Right cardiac atrium (tissue), 5 donors: ENCODE measurements around the gene IYD. TPM values are rescaled to one million over a fixed set of nuclear protein-coding genes. Genes with fewer than 3 reads are reported as not detected.
"Not testable (repeated sequence)": the region's sequence is repeated elsewhere in the genome, so short reads cannot be mapped to it uniquely, and the experiment has no call there.

Experiments used
- ATAC-seq, 2 donors: fragments of 200-7000 bp; cut with Tn5 transposase; one replicate each; pipeline versions ENCODE4 v1.8.0 to v1.9.1; 2020; ENCODE audit warnings: moderate library complexity in 2 of 2, mild to moderate bottlenecking in 1 of 2
- DNase-seq, 3 donors: peaks; one replicate each; pipeline ENCODE4 v3.0.0-alpha.2; 2020
- H3K27ac ChIP-seq: one replicate; pipeline ENCODE4 v1.5.1; 2013; ENCODE audit warnings: mild to moderate bottlenecking, low read length, control low read depth, moderate library complexity
- H3K27me3 ChIP-seq: one replicate; pipeline ENCODE4 v1.6.1; 2013; ENCODE audit not compliant: control insufficient read depth, insufficient read depth
- H3K4me1 ChIP-seq: one replicate; pipeline ENCODE4 v1.6.1; 2013; ENCODE audit warnings: low read length; ENCODE audit not compliant: control insufficient read depth, insufficient read depth
- H3K4me3 ChIP-seq: one replicate; pipeline ENCODE4 v1.5.1; 2013; ENCODE audit warnings: low read length, control low read depth
- H3K9me3 ChIP-seq: one replicate; pipeline ENCODE4 v1.6.1; 2013; ENCODE audit warnings: low read length; ENCODE audit not compliant: control insufficient read depth
- WGBS: extraction: QIAGEN DNeasy Blood & Tissue Kit; methylation state at CpG from one replicate; pipeline ENCODE4 v1.1.7; 2013; 5-methylcytosine and 5-hydroxymethylcytosine counted together
- intact Hi-C, 4 donors: fragments of 100-400 bp; cut with DNase I; formaldehyde crosslinking; loops; one replicate each; pipeline versions ENCODE4 v1.11.0 to v1.14.0; 2022 to 2023
- polyA plus RNA-seq: library from polyadenylated mRNA; stranded (reverse); fragments of 200-250 nt; gene quantifications from one replicate; pipeline ENCODE4 v1.2.3, GENCODE V29; 2013
- total RNA-seq, 4 donors: library from RNA; stranded (reverse); fragmentation: NEBNext Ultra II Directional; extraction: Animal tissue kit (Norgen Biotek cat#: 25700); gene quantifications; one replicate each; pipeline ENCODE4 v1.2.1, GENCODE V29; 2021
- donor health status: healthy with polysubstance abuse.
- donor health status: DM: no; HTN: yes; CAD: no.
- donor health status: DM: no; HTN: no; CAD: no.
- donor health status: DM: no; HTN: yes; CAD: no; lungs with severe emphysema.
- donor health status: DM: yes; HTN: yes; CAD: no.

IYD gene
- total and polyA plus RNA-seq, 5 donors, result not detected

- WGBS, result 56% methylated on average over 5 of the region's 5 CpGs
- H3K27ac ChIP-seq, ATAC-seq, H3K27me3 ChIP-seq, intact Hi-C loops, DNase-seq, H3K9me3 ChIP-seq, H3K4me3 ChIP-seq, H3K4me1 ChIP-seq: not testable (repeated sequence)
Measured at GRCh38 chr6:150374346-150374745, 5.5 kb downstream of the IYD start.

GRCh38 chr6:150377211-150377781 lies 8.5 kb downstream of the IYD start:
- H3K9me3 ChIP-seq, result no peaks in the 10 kb centered on the region
- no peaks in the 10 kb centered on the region for H3K27me3 ChIP-seq
- DNase-seq, result peak in 1 of 3 donors; percentile 52
- H3K4me3 ChIP-seq, result no peak overlapping the region
- peaks cover 6% of the 10 kb centered on the region for H3K4me1 ChIP-seq
- H3K27ac ChIP-seq, result no peak overlapping the region
- intact Hi-C loops, result no loop called here
- peak; percentile 65 to 66 for ATAC-seq
- WGBS, result 17% methylated on average over 4 of the region's 4 CpGs

- peaks cover 3% of the 10 kb centered on the region for H3K4me1 ChIP-seq
- intact Hi-C loops, result no loop called here
- DNase-seq, result no peak
- no peaks in the 10 kb centered on the region for H3K9me3 ChIP-seq
- ATAC-seq, result no peak
- H3K27ac ChIP-seq, result no peak overlapping the region
- WGBS, result 88% methylated on average over 1 of the region's 1 CpG
- H3K4me3 ChIP-seq, result no peak overlapping the region
- H3K27me3 ChIP-seq, result no peaks in the 10 kb centered on the region
Measured at GRCh38 chr6:150380256-150380655, 11.4 kb downstream of the IYD start.

- Histone ChIP-seq H3K27ac (no peak overlapping the region), H3K27me3 (no peaks in the 10 kb centered on the region), H3K4me1 (peaks cover 2% of the 10 kb centered on the region), H3K9me3 (no peaks in the 10 kb centered on the region), H3K4me3 (no peak overlapping the region)
- ATAC-seq, result no peak
- intact Hi-C loops, result no loop called here
- 87% methylated on average over 4 of the region's 4 CpGs for WGBS
- DNase-seq, result no peak
Measured at GRCh38 chr6:150382171-150382570, 13.4 kb downstream of the IYD start.

- intact Hi-C loops, result loop anchor here (5.0 to 10.0 kb wide), 3 partner anchors 307 to 317 kb away; no protein-coding TSS in a partner anchor
- no peak overlapping the region for H3K4me3 ChIP-seq
- no peaks in the 10 kb centered on the region for H3K4me1 ChIP-seq
- no peaks in the 10 kb centered on the region for H3K9me3 ChIP-seq
- 81% methylated on average over 4 of the region's 4 CpGs for WGBS
- ATAC-seq (no peak), DNase-seq (no peak)
- no peaks in the 10 kb centered on the region for H3K27me3 ChIP-seq
- no peak overlapping the region for H3K27ac ChIP-seq
Measured at GRCh38 chr6:150391414-150391813, 22.6 kb downstream of the IYD start.

- Histone ChIP-seq H3K27ac (no peak overlapping the region), H3K4me3 (no peak overlapping the region), H3K9me3 (no peaks in the 10 kb centered on the region), H3K27me3 (no peaks in the 10 kb centered on the region), H3K4me1 (no peaks in the 10 kb centered on the region)
- ATAC-seq (no peak), DNase-seq (no peak)
- intact Hi-C loops, result loop anchor here (5.0 to 10.0 kb wide), 3 partner anchors 307 to 317 kb away; no protein-coding TSS in a partner anchor
- 56% methylated on average over 3 of the region's 3 CpGs for WGBS
Measured at GRCh38 chr6:150391890-150392289, 23.1 kb downstream of the IYD start.

- WGBS, result 88% methylated on average over 12 of the region's 12 CpGs
- no peak for DNase-seq
- no peak for ATAC-seq
- intact Hi-C loops, result loop anchor here (5.0 to 10.0 kb wide), 3 partner anchors 308 to 318 kb away; no protein-coding TSS in a partner anchor
- H3K9me3 ChIP-seq, result no peaks in the 10 kb centered on the region
- no peaks in the 10 kb centered on the region for H3K27me3 ChIP-seq
- H3K4me3 ChIP-seq, result no peak overlapping the region
- H3K4me1 ChIP-seq, result no peaks in the 10 kb centered on the region
- H3K27ac ChIP-seq, result no peak overlapping the region
Measured at GRCh38 chr6:150392452-150393220, 23.8 kb downstream of the IYD start.

GRCh38 chr6:150394053-150394898 lies 25.5 kb downstream of the IYD start:
- Histone ChIP-seq H3K4me3 (no peak overlapping the region), H3K4me1 (no peaks in the 10 kb centered on the region), H3K9me3 (no peaks in the 10 kb centered on the region), H3K27ac (no peak overlapping the region), H3K27me3 (no peaks in the 10 kb centered on the region)
- ATAC-seq (no peak), DNase-seq (no peak)
- WGBS, result 88% methylated on average over 6 of the region's 6 CpGs
- intact Hi-C loops, result loop anchor here (5.0 to 10.0 kb wide), 3 partner anchors 309 to 319 kb away; no protein-coding TSS in a partner anchor

GRCh38 chr6:150394899-150395295 lies 26.1 kb downstream of the IYD start:
- Histone ChIP-seq H3K4me3 (no peak overlapping the region), H3K9me3 (no peaks in the 10 kb centered on the region), H3K4me1 (no peaks in the 10 kb centered on the region), H3K27me3 (no peaks in the 10 kb centered on the region), H3K27ac (no peak overlapping the region)
- 84% methylated on average over 3 of the region's 3 CpGs for WGBS
- DNase-seq, result no peak
- no peak for ATAC-seq
- intact Hi-C loops, result loop anchor here (5.0 to 10.0 kb wide), 3 partner anchors 310 to 320 kb away; no protein-coding TSS in a partner anchor

- no peak overlapping the region for H3K27ac ChIP-seq
- no peak overlapping the region for H3K4me3 ChIP-seq
- H3K4me1 ChIP-seq, result no peaks in the 10 kb centered on the region
- DNase-seq (peak in 2 of 3 donors; percentile 64 to 66), ATAC-seq (peak; percentile 79 to 80)
- H3K9me3 ChIP-seq, result no peaks in the 10 kb centered on the region
- intact Hi-C loops, result loop anchor here in 3 of 4 donors (10.0 kb wide), 2 partner anchors 311 to 321 kb away; no protein-coding TSS in a partner anchor
- H3K27me3 ChIP-seq, result no peaks in the 10 kb centered on the region
- WGBS, result 50% methylated on average over 12 of the region's 12 CpGs
Measured at GRCh38 chr6:150395388-150396009, 26.7 kb downstream of the IYD start.
